Stimulated activated CD4-positive, alpha-beta T cell treated with anti-CD3 and anti-CD28 coated beads, Interleukin-15, amount 100 ng/mL, for 48 hours (primary cell): Measurements from ENCODE around the gene TMEM87B.

Experiments used
- DNase-seq, 2 donors: peaks; one replicate each; pipeline ENCODE4 v3.0.0-alpha.2; 2020; ENCODE audit warnings: low read depth in 2 of 2

TMEM87B gene

DNA sequence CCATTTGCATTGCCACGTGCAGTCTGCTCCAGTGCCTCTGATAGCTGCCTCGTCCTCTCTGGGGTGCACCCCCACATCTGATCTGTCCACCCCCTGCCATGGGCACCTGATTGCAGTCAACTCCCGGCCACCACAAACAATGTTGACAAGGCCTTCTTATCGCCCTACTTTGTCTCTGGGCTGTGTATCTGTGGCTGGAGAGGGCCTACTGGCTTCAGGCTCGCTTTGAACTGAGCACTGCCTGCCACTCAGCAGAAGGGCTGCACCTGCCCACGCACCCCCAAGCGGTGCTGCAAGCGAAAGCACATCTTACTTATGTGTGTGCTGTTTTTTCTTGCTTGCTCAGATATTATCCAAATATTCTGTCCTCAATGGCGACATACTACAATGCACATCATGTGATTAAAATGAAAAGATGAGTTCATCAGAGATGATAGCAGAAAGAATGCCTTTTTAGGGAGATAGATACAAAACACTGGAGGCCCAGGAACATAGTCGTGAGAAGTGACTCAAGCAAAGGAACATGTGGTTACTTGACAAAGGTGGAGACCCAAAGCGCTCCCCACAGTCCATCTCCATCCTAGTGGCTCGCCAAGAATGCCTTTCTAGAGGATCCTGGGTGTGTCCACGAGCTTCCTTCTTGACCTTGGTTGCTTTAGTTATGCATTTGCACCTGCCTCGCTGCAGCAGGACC is 111.9 kb downstream of the TMEM87B start:
- no peak for DNase-seq

DNA sequence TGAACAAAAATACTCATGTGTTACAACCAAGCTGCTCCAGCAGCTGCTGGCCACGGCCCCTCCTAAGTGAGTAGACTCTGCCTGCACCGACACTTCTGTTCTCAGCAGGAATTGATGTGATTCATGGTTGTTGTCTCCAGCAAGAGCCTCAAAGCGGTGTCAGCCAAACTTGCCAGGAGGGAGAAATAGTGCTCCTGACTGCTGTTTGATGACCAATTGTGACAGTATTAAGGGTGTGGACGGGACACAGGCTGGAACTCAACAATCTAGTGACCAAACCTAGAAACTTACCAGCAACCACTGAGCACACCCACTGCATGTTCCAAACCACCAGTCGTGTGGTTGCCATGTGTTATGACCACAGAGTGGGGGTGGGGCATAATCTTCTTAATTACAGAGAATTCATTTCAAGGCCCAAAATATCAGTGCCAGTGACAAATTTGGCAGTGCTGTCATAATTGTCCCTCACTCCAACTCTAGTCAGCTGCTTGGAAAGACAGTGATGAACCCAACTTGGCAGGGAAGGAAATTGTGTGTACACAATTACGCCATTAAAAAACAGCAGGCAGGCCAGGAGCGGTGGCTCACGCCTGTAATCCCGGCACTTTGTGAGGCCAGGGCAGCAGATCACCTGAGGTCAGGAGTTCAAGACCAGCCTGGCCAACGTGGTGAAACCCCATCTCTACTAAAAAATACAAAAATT is 113.5 kb downstream of the TMEM87B start:
- DNase-seq, result no peak
